Upper lobe of left lung (tissue), 4 donors: ENCODE results near the gene PCDHA10.

Experiments used
- POLR2A ChIP-seq, 4 donors: fragments of 450-650 bp; IDR thresholded peaks; one replicate each; pipeline ENCODE4 v1.5.1; 2016 to 2017; ENCODE audit warnings: antibody characterized with exemption in 4 of 4, mild to moderate bottlenecking in 2 of 4
- POLR2AphosphoS5 ChIP-seq, 2 donors: sonication (generic); formaldehyde crosslinking; IDR thresholded peaks; one replicate each; pipeline ENCODE4 v1.5.1; 2017; ENCODE audit warnings: antibody characterized with exemption in 2 of 2

DNA sequence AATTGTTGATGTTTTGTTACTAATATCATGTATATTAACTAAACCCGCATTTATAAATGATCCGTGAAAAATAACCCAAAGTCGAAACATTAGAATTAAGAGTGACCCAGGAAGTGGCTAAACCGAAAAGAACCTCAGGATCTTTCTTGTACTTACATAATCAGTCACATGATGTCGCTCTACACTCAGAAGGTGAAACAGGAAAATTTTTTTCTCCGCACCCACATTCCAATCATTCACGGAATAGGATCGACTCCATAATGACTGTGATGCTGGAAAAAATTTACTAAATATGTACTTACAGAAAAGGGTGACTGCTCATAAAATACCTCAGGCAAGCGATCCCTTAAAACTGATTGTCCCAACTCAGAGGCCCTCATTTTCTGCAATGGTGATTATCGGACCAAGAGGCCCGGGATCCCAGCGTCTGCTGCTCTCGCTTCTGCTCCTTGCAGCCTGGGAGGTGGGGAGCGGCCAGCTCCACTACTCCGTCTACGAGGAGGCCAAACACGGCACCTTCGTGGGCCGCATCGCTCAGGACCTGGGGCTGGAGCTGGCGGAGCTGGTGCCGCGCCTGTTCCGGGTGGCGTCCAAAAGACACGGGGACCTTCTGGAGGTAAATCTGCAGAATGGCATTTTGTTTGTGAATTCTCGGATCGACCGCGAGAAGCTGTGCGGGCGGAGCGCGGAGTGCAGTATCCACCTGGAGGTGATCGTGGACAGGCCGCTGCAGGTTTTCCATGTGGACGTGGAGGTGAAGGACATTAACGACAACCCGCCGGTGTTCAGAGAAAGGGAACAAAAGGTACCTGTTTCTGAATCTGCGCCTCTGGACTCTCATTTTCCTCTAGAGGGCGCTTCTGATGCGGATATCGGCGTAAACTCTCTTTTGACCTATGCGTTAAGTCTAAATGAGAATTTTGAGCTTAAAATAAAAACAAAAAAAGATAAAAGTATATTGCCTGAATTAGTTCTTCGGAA, 19.7 kb downstream of the PCDHA10 start, which contains the start of gene PCDHA12:
- TF ChIP-seq POLR2AphosphoS5 (IDR thresholded peaks at IDR 0.05) = no peak
- no peak for TF ChIP-seq POLR2A (IDR thresholded peaks at IDR 0.05)
